ENCODE results near the gene ARHGAP26.

ARHGAP26 gene

DNA sequence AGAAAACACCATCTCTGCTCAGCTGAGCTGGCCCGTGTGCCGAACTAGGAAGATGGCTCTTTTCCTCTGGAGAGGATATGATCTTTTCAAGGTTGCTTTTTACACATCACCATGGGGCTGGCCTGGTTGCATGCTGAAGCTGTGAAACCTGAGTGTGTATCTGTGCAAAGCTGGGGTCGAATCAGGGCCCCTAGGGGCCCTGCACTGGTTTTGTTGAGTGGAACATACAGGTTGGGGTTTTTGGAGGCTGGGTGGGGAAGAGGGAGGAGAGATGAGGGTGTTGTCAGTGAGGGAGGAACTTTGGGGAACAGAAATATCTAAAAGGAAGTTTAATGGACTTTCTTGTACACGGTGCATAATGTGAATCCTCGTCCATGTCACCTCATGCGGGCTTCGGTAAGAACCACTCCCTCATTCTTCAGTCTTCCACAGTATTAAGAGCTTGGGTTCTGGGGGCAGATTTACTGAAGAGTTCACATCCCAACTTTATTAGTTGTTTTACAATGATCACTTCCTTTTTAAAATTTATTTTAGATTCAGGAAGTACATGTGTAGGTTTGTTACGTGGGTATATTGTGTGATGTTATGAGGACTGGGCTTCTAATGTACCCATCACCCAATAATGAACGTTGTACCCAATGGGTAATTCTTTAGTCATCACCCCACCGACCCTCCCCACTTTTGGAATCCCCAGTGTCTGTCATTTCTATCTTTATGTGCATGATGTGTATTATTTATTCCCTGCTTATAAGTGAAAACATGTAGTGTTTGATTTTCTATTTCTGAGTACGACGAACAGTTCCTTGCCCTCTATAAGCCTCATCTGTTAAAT lies 395.1 kb downstream of the ARHGAP26 start:
- no peak for DNase-seq (ENCODE audit: insufficient read length, low spot score)
- FAIRE-seq = no peak

DNA sequence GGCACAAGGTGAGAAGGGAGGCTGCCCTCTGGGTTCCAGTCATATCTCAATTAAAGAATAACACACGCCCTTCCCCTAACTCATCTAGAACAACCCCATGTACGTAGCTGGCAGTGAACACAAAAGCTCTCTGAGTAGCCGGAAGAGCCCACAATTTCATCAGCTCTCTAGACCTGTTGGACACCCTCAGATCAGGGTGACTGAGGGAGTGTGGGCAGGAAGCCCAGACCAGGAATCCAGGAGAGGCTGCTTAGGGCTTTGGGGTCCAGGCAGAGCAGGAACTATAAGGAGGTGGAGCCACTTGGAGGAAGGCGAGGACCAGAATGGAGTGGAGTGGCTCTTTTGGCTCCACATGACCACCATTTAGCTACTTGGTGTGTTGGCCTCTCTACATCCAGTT lies 395.9 kb downstream of the ARHGAP26 start:
- no peak for DNase-seq (ENCODE audit: insufficient read length, low spot score)

DNA sequence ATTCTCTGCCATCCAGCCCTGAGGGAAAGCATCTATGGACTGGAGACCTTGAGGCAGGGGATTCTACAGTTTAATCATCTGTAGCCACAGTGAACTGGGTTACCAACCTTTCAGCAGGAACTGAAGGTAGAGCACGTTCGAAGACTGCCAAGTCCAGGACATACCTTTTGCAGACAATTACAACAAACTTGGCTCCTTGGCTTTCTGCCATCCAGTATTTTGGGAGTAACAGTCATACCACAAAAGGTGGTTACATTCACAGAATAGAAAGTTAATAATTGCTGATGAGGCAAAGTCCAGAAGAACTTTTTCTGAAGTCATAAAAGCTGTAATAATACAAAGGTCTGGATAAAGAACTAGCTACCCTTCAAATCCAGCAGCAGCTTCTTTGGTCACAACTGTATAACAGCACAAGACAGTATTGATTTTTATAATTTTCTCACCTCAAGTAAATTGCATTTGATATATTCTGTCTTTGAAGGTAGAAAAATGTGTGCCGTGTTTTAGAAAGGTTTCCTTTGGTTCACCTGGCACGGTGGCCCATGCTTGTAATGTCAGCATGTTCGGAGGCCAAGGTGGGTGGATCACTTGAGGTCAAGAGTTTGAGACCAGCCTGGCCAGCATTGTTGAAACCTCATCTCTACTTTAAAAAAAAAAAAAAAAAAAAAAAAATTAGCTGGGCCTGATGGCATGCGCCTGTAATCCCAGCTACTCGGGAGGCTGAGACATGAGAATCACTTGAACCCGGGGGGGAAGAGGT lies 396.7 kb downstream of the ARHGAP26 start:
- DNase-seq (ENCODE audit: insufficient read length, low spot score) (no peak), FAIRE-seq (no peak)

More for the DNA sequence above, 395.9 kb downstream of the ARHGAP26 start:
- no peak for FAIRE-seq

DNA sequence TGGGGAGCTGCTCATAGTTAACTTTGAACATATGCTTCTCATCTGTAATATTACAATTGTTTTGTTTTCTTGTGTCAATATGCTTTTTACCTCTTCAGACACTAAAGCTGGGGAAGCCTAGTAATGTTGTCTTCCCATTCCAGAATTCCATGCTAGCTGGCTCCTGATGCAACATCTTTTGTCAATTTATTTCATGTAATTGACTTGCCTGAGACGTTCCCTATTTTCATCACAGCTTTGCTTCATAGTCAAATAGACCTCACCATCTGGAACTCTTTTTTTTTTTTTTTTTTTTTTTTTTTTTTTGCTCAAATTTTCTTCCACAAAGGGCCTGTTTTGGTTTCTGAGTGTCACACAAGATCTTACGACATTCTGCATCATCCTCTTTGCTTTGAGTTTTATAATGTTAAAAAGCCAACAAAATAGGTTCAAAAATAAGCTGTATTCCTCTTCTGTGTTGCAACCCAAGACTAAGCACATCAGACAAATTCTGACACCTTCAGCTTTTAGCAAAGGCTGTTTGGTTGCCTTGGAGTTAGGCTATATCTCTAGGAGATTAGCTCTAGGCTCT lies 398.1 kb downstream of the ARHGAP26 start:
- FAIRE-seq (no peak), DNase-seq (ENCODE audit: insufficient read length, low spot score) (no peak)

DNA sequence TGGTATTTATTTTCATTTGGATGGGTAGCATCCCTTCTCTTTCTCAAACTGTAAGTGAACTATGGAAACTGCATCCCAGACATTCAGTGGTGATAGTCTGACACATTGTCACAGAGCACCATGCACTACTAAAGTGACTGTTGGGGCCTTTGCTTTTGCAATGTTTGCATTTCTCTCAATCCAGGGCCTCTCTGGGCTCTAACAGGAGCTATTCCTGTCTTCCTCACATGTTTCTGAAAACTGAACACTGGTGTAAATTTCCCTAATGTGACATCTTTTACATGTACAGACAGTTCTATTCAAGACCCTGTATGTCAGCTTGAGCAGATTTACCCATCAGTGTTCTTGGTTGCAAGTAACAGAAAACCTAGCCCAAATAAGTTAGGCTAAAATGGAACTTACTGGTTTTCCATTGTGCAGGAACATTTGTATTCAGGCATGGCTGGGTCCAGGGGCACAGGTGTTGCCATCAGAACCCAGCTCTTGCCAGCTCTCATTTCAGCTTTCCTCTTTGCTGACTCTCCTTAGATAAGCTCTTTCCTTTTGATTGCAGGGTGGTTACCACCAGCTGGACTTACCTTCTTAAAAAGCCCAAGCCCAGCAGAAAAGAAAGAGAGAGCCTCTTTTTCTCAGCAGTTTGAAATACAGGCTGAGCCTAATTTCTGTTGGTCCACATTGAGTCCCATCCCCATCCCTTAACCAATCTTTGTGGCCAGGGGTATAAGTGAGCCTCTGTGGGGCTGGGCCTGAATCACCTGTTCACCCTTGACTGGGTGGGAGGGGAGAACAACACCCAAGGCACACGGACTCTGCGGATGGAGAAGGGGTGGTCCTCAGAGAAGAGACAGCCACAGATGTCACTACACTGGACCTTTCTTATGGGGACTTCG lies 399.0 kb downstream of the ARHGAP26 start:
- no peak for FAIRE-seq

DNA sequence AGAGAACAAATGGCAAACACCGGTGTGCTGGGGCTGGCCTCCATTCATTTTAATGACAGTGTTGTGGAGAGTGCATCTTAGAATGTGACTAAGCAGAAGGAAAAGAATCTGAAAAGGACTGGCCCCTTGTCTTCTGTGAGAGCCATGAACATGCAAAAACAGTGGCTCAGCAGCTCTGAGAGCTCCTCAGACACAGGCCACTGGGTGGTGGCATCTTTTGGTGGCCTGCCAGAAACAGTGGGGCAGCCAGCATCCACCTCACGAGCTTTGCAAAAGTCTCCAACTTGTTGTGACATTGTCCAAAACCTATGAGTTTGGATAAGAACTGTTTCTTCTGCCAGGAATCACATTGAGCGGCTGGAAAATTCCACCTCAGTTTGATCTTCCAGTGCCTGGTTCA lies 399.9 kb downstream of the ARHGAP26 start:
- FAIRE-seq = no peak
- no peak for DNase-seq (ENCODE audit: insufficient read length, low spot score)

More for the DNA sequence above, 399.0 kb downstream of the ARHGAP26 start:
- DNase-seq (ENCODE audit: insufficient read length, low spot score) = no peak

DNA sequence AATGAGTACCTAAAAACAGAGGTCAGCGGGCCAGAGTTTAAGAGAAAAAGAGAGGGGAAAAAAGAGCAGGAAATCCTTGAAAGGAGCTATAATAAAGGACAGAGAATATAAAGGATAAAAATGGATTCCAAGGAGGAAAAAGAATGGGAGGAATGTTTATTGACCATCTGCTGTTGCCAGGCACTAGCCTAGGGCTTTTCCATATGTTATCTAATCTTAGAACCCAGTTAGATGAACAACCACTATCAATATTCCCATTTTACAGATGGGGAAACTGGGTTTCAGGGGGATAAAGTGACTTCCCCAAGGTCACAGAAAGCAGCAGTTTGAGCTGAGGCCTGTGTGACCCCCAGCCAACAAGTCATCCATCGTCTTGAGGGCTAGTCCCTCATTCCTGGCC lies 400.8 kb downstream of the ARHGAP26 start:
- DNase-seq (ENCODE audit: insufficient read length, low spot score) (no peak), FAIRE-seq (no peak)

DNA sequence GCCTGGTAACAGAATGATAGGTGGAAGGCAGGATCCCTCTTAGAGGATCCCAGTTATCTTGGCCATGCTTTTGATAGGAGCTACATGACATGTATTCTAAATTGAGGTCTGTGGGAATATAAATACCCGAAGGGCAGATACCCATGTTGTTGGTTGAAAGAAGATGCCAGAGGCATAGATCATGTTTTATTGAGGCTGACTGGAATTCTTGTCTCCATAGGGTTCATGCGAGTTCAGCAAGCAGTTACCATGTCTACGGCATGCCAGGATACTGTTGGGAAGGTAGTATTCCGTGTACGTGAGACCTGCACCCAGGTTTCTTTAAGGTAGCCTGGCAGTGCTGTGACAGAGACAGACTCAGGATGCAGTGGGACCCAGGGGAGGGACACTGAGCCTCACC lies 402.6 kb downstream of the ARHGAP26 start:
- no peak for FAIRE-seq
- DNase-seq (ENCODE audit: insufficient read length, low spot score) = no peak

DNA sequence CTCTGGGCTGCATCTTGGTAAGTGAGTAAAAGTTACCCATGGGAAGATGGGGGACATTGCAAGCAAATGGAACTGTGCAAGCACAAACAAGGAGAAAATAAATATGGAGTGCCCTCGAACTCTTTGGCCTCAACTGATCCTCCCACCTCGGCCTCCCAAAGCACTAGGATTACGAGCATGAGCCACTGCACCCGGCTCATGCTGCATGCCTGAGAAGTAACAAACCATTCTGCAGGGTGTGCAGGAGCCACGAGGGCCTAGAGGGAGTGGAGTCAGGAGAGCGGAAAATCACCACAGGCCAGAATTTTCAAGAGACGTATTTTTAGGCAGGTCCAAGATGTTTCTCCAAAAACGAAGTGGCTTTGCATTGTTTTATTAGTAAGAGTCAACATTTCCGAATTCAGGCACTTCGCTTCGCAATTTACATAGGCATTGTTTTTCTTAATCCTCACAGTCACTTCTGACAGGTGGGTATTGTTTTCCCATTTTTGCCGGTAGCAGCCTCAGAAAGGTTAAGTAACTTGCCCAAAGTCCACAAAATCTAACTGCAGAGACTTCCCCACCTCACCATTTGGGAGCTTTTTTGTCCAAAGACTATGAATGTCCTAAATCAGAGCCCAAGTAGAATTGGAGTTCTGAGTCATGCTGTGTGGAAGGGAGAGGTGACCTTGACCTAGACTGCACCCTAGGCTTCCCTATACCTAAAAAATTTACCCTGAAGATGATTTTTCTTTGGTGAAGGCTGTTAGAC lies 403.1 kb downstream of the ARHGAP26 start:
- no peak for DNase-seq (ENCODE audit: insufficient read length, low spot score)
- no peak for FAIRE-seq

DNA sequence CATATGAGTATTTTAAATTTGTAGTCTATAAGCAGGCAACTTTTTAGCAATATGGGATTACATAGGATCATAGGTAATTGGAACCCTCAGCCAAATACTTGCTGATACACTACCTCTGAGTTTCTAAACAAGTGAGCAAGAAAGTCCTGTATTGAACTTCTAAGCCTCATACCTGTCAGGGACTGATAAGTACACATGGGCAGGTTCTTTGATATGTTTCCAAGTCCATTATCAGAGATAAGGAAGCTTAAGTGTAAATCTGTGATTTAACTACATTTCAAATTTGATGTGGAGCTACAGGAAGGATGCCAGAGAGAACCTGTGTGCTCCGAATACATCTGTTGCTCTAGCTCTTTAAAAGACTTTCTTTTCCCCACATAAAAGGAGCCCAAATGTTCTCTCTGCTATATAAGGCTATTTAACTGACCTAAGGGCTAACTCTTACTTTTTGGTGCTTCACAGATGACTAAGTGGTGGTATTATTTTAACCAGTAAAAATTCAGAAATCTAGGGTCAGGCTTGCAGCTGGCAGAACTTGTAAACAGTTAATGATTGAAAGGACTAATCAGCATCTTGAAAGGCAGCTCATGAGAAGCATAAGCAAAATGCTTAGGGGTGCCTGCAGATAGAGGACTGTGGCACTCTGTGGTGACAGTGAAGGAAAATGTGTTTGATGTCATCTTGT lies 404.7 kb downstream of the ARHGAP26 start:
- no peak for FAIRE-seq
- DNase-seq (ENCODE audit: insufficient read length, low spot score) = no peak

DNA sequence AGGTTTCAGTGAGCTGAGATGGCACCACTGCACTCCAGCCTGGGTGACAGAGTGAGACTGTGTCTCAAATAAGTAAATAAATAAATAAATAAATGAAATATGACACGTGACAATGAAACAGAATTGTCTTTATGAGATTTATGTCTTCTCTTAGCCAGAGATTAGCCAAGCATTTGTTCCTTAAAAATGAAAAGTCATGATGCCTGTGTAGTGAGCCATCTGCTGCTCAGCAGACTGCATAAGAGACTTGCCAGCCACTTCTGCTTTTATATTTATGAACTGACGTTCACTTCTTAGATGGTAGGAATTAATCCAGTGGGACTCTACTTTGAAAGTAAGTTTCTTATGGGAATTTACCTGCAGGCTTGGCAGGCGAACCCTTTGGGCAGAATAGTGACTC lies 405.9 kb downstream of the ARHGAP26 start:
- no peak for DNase-seq (ENCODE audit: insufficient read length, low spot score)

DNA sequence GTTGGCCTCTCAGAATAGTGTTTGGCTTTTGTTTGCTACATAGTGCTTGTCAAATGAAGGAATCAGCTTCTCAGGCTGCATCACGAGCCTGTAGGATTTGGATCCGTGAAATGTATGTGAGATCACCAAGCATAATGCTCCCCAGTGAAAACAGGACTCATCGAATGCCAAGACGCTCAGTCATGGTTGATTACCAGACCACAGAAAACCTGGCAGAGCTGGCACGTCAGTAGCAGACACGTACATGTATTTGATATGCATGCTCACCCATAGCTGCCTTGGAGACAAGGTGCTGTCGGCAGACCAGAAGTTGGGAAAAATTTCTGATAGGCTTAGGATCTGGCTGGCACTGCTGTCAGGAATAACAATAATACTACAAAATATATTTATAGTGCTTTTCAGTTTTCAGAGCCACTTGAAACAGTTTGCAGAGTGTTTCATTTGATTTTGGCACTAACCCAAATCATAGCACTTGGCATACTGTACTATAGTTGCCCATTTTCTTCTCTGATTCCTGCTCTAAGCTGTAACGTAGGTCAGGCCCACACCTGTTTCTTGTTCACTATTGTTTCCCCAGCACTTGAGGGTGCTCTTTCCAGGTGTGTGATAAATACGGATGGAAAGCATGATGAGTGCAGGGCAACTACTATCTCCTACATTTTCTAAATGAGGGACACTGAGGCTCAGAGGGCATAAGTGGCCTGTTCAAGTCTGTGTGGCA lies 407.2 kb downstream of the ARHGAP26 start:
- peak; percentile 67 for DNase-seq (ENCODE audit: insufficient read length, low spot score)
- peak; percentile 74 for FAIRE-seq

More for the DNA sequence above, 405.9 kb downstream of the ARHGAP26 start:
- no peak for FAIRE-seq

DNA sequence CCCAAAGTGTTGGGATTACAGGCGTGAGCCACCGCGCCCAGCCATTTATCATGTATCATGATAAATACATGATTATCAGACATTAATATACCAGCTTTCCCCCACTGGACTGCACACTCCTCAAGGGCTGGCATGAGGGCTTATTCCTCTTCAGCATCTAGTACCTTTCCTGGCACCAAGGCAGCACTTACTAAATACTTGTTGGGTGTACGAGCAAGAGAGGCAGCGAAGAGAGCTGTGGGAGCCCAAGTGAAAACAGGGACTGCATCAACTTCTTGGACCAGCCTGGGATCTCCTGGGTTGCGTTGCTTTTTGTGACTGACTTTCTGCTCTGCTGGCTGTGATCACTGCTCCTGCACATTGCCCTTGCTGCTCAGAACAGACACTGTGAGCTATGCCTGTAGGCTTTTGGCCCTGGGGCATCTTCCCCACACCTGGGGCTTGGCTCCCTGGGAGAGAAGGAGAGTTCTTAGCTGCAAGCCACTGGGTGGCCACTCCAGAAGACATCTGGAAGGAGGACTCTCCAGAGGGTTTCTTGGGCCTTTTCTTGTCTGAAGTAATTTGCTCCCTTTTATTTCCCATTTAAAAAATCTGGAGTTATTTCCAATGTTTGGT lies 409.1 kb downstream of the ARHGAP26 start:
- no peak for FAIRE-seq

DNA sequence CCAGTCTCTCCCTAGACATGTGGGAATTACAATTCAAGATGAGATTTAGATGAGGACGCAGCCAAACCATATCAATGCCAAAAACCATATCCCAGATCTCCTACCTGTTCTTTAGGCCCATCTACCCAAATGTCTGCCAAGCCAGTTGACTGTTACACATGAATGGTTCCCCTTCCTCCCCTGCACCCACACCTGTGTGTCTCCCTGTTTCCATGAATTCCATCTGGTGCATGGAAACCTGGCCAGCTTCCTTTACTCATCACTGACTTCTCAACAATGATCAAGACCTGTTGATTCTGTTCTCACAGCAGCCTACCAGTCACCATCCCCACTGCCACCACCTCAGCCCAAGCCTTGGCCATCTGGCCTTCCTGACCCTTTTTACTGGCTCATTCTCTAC lies 410.6 kb downstream of the ARHGAP26 start:
- DNase-seq (ENCODE audit: insufficient read length, low spot score) (no peak), FAIRE-seq (no peak)

More for the DNA sequence above, 409.1 kb downstream of the ARHGAP26 start:
- no peak for DNase-seq (ENCODE audit: insufficient read length, low spot score)

DNA sequence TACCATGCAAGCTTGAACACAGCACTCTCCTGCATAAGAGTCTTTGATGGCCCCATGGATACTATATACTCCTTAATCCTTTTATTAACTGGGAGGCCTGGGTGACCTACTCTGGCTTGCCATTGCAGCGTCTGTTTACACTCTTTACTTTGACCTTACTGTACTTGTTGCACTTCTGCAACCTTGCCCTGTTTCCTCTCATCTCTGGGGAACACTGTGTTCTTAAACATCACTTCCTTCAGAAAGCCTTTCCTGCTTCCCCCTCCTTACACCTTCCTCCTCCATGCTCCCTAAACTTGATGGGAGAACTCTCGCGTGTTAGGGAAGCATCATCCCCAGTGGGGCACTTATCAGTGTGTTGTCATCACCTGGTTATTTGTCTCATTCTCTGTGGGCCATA lies 411.0 kb downstream of the ARHGAP26 start:
- DNase-seq (ENCODE audit: insufficient read length, low spot score) (no peak), FAIRE-seq (no peak)

DNA sequence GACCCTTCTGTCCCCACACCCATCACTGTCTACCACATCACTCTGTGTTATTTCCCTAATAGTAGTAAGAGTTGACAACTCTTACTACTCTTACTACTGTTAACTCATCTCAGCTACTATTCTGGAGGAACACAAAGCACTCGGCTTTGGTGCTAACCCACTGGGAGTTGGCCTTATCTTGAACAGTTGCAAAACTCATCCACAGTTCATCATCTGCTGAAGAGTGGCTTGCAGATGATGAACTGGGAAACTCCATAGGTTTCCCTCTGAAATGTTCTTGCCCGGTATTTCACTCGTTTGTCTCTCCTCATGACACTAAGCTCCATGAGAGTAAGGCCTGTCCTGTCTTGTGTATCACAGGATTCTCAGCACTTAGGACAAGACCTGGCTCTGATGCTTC lies 411.9 kb downstream of the ARHGAP26 start:
- DNase-seq (ENCODE audit: insufficient read length, low spot score) (no peak), FAIRE-seq (no peak)

DNA sequence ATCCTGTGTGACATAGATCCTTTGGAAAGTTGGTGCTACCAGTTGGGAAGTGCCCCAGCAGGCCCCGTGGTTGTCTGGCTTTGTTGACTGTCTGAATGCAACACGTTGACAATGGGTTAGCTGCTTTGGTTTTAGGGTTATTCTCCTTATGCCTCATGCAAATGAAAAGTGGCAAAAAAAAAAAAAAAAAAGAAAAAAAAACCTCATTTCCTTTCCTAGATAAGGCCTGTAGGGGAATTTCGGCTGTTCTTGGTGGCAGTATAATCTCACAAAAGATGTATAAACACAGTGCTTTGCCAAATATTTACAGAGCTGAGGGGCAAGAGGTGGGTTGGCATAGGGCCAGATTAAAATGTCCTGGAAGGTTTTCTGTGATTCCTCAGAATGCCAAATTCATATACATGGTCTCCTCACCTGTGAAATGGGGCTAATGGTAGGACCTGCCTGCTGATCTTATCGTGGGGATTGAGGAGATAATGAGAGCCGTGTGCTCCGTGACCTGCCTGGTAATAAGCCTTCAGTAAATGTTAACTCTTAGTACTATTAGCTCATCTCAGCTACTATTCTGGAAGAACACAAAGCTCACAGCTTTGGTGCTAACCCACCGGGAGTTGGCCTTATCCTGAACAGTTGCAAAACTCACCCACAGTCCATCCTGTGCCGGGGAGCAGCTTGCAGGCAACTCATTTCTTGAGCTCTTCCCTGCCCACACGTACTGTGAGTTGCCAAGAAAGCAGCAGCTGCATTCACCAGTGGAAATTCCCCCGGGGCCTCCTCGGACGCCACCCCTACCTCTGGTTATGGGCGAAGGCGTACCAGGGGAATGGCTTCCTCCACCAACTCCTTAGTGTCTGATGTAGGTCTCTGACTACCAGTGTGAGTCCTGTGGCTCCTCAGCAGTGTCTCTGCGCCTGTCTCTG lies 413.0 kb downstream of the ARHGAP26 start:
- FAIRE-seq = no peak
- DNase-seq (ENCODE audit: insufficient read length, low spot score) = no peak

Data from HTR-8/SVneo (cell line).